OCI-LY7 (cell line): ENCODE results near the gene TMEM107.

ENCODE experiments used
- EZH2phosphoT487 ChIP-seq: fragments of 200-600 bp; sonication (generic); IDR thresholded peaks from 2 replicates; pipeline ENCODE4 v1.6.1; 2018; ENCODE audit warnings: low read depth, borderline replicate concordance, mild to moderate bottlenecking, mixed run types, antibody characterized with exemption, low read length, moderate library complexity, mixed read lengths
- TF ChIP-seq, protein P1 (sequence below): fragments of 200-600 bp; sonication (generic); conservative IDR thresholded peaks from 2 replicates; pipeline ENCODE4 v1.5.1; 2014; ENCODE audit warnings: mild to moderate bottlenecking, antibody characterized with exemption, low read length, moderate library complexity, mixed read lengths

DNA sequence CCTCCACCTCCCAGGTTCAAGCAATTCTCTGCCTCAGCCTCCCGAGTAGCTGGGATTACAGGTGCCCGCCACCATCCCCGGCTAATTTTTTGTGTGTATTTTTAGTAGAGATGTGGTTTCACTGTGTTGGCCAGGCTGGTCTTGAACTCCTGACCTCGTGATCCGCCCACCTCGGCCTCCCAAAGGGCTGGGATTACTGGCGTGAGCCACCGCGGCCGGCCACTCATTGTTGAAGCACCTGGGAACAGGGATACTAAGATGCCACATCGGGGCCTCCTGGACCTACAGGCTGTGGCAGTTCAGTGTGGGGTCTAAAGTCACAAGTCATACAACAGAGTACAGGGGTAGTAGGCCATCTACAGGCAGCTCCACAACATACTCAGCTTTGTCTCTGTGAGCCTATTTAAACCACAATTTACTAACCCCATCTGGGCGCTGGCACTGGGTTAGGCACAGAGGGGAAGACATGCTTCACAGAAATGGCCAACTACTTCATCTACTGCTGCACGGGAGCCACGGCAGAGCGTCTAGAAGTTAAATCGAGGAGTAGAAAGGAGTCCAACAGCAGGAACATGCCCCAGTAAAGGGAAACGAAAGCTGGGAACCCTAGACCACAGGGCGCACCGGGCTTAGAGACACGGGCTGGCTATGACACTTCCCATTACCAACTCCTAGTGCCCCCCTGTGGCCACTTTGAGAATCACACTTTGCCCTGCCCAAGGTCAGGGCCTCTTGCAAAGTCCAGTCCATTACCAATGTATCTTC lies 17.7 kb downstream of the TMEM107 start:
- TF ChIP-seq, protein P1, sequence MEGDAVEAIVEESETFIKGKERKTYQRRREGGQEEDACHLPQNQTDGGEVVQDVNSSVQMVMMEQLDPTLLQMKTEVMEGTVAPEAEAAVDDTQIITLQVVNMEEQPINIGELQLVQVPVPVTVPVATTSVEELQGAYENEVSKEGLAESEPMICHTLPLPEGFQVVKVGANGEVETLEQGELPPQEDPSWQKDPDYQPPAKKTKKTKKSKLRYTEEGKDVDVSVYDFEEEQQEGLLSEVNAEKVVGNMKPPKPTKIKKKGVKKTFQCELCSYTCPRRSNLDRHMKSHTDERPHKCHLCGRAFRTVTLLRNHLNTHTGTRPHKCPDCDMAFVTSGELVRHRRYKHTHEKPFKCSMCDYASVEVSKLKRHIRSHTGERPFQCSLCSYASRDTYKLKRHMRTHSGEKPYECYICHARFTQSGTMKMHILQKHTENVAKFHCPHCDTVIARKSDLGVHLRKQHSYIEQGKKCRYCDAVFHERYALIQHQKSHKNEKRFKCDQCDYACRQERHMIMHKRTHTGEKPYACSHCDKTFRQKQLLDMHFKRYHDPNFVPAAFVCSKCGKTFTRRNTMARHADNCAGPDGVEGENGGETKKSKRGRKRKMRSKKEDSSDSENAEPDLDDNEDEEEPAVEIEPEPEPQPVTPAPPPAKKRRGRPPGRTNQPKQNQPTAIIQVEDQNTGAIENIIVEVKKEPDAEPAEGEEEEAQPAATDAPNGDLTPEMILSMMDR, result peak; percentile 91
- TF ChIP-seq EZH2phosphoT487, result no peak
